ENCODE data around the gene BABAM2.

Gene BABAM2

DNA sequence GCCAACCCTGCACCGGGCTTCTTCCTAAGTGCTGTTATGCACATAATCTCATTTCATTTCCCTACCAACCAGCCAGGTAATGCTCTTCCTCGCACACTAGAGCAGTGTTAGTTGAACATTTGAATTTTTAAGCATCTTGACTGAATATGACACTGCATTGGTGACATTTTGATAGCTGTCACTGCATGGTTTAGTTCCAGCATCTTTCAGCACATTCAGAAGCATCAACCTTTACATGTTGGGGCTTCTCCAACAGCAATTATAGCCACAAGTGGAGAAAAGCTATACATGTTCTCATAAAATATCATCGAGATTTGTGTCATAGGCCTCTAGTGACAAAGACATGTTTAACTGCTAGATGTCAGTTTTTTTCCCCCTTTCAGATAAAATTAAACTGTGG is 272.0 kb downstream of the BABAM2 start:
- DNase-seq, result no peak
- intact Hi-C loops (cut with DNase I), result no loop called here

GRCh38 chr2:28163028-28163427 is 272.5 kb downstream of the BABAM2 start:
- intact Hi-C loops (cut with DNase I), result no loop called here
- no peak for DNase-seq

- intact Hi-C loops (cut with DNase I), result no loop called here
- no peak for DNase-seq
Measured at GRCh38 chr2:28163627-28164279, 273.2 kb downstream of the BABAM2 start.

- intact Hi-C loops (cut with DNase I), result no loop called here
- DNase-seq, result no peak
Measured at GRCh38 chr2:28164280-28164801, 273.8 kb downstream of the BABAM2 start.

DNA sequence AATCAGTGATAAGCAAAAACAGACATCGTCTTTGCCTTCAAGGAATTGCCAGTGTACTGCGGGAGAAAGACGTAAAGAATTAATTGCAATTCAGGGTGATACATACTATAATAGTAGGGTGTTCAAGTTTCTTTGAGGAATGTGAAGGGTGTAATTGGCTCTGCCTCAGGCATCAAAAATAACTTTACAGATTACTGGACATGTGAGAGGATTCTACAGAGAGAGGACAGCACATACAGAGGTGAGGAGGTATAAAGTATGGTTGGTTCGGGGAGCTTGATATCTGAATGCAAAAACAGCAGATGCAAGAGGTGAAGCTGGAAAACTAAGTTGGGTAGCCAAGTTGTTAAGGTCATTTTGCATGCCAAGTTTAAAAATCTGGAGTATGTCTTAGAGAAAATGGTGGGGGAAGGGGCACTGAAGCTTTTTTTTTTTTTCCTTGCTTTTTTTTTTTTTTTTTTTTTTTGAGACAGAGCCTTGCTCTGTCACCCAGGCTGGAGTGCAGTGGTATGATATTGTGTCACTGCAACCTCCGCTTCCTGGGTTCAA is 274.6 kb downstream of the BABAM2 start:
- intact Hi-C loops (cut with DNase I), result no loop called here

GRCh38 chr2:28166956-28167355 is 276.4 kb downstream of the BABAM2 start:
- DNase-seq, result no peak
- intact Hi-C loops (cut with DNase I), result no loop called here

More for the DNA sequence above, 274.6 kb downstream of the BABAM2 start:
- DNase-seq, result no peak

DNA sequence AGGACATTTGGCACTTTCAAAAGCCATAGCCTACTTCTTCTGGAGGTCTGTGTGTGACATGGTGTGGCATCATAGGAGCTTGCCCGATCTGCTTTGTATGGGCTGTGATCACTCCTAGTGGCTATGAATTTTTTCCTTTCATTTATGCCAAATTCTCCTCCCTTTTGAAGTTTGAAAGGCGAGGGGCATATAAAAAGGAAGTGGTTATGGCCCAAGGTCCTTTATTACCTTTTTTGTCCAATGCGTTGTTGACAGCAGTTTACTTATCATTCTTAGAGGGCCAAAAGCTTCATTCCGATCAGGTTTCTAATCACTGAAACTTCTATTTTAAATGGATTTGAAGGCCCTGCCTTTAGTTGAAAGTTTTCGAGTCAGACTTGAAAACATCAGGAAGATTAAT is 277.8 kb downstream of the BABAM2 start:
- intact Hi-C loops (cut with DNase I), result no loop called here
- no peak for DNase-seq

DNA sequence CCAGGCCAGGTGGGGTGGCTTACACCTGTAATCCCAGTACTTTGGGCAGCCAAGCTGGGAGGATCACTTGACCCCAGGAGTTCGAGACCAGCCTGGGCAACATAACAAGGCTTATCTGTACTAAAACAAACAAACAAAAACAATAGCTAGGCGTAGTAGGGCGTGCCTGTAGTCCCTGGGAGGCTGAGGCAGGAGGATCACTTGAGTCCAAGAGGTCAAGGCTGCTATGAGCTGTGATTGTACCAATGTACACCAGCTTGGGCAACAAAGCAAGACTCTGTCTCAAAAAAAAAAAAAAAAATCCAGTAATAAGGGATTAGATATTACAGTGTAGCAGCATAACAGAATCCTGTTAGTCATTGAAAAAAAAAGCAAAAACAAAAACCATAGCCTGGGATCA is 279.0 kb downstream of the BABAM2 start:
- no peak for DNase-seq
- intact Hi-C loops (cut with DNase I), result no loop called here

DNA sequence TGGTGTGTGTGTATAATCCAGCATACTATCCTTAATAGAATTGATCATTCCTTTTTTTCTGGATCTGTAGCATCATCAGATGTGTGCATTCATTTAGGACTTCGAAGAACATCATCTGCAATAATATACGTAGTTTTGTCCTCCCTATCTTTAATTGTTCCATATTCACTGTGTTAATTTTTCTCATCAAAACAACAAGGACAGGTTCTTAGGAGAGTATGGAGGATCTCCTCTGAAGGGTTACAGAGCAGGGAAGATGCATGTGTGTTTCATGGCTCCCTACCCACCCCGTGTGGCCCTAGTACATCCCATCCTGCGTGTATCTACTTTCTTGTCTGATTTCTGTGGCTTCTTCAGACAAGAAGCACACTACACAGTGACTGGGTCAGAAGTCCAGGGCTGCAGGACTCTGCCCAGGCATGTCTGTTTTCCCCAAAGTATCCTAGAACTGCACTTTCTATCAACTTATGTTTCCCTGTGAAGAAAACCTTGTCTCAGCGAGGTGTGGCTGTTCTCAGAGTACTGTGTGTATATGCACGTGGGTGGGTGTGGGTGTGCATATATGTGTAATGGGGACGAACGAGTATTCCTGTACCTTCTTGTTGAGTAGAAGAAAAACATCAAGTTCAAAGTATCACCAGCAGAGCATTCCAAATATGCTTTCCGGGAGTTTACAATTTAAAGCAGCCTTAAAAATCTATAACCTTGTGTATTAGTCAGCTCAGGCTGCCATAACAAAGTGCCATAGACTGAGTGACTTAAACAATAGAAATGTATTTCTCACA is 281.8 kb downstream of the BABAM2 start:
- intact Hi-C loops (cut with DNase I), result no loop called here
- peak; percentile 4 to 89 (median 66) for DNase-seq

DNA sequence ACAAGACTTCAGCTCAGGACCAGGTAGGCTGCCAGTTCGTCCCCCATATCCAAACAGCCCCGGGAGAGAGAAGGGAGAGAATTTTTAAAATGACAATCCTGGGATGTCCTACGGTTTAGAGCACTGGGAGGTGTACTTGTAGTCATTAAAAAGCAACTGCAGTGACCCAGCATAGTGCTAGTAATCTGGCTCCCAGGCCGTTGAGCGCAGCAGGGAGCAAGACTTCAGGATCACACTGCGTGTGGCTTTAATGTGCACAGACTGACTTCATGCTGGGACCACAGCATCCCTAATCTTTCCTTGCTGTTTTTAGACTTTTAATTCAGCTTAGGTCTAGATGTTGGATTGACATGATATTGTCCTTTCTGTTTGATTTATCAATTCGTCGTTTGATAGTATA is 282.8 kb downstream of the BABAM2 start:
- intact Hi-C loops (cut with DNase I), result no loop called here
- DNase-seq, result no peak

DNA sequence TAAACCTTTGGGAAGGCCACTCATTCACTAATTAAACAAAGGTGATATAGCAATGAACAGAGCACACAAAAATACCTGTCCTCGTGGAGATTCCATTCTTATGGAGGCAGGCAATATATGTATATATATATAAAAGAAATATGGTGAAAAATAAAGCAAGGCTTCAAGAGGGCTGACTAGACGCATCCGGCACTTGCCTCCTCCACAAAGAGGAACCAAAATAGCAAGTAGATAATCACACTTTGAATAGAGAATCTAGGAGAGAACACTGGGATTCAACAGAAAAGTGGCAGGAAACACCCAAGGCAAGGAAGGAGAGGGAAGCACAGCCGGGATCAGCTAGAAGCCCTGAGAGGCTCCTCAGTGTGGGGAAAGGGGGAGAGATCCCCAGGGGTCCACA is 283.7 kb downstream of the BABAM2 start:
- DNase-seq, result peak in 15 of 42 donors; percentile 5 to 61 (median 23)
- intact Hi-C loops (cut with DNase I), result no loop called here

GRCh38 chr2:28175028-28175427 is 284.5 kb downstream of the BABAM2 start:
- intact Hi-C loops (cut with DNase I), result no loop called here

GRCh38 chr2:28178946-28179345 is 288.4 kb downstream of the BABAM2 start:
- intact Hi-C loops (cut with DNase I), result no loop called here
- no peak for DNase-seq

More at GRCh38 chr2:28175028-28175427, 284.5 kb downstream of the BABAM2 start:
- peak in 3 of 42 donors; percentile 14 to 23 (median 19) for DNase-seq

- DNase-seq, result peak in 29 of 42 donors; percentile 8 to 79 (median 40)
- intact Hi-C loops (cut with DNase I), result no loop called here
Measured at GRCh38 chr2:28181801-28182200, 291.3 kb downstream of the BABAM2 start.

DNA sequence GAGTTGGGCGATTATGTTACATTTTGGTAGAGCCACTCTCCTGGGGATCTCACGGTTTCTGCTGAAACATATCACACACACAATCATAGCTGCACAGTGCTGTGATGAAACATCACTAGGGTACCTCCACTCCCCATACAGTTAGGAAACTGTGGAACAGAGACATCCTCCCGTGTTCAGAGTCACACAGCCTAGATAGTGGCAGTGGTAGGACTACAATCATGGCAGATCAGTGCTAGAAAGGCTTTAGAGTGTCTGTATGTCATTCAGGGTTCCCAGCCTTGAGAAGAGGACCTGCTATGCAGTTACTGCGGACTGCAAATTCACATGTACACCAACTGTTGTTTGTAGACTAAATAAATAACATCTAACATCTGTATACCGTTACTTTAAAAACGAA is 291.8 kb downstream of the BABAM2 start:
- intact Hi-C loops (cut with DNase I), result no loop called here
- DNase-seq, result no peak

DNA sequence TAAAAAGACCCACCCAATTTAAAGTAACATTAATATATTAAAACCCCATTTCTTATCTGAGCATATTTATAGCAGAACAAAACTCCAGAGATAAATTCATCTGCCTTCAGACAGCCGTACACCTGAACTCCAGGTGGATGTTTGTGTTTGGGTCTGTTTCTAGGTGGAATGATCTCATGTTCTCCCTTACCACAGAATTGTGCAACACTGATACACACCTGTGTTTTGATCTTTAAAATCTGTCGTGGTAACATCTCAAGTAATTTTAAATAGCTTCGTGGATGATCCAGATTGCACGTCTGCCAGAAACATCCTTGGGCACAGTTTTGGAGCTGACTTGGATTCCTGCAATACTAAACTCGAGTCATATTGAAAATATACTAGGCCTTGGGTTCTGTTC is 294.6 kb downstream of the BABAM2 start:
- intact Hi-C loops (cut with DNase I), result no loop called here
- DNase-seq, result no peak

DNA sequence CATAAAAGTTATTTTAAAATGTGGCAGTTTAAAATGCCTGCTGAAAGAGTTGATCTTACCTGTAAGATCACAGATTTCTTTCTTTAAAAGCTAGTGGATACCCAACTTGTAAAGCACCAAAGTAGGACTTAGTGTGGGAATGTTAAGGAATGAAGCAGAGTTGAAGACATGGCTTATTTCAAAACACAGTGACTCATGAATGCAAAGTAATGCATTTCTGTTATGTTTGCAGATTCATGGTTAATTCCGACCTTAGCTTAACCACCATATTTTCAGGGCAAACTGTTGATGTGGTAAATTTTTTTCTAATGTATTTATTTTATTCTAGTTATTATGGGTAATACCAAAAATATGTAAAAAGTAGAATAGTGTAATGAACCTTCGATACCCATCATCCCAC is 295.4 kb downstream of the BABAM2 start:
- no peak for DNase-seq
- intact Hi-C loops (cut with DNase I), result no loop called here

DNA sequence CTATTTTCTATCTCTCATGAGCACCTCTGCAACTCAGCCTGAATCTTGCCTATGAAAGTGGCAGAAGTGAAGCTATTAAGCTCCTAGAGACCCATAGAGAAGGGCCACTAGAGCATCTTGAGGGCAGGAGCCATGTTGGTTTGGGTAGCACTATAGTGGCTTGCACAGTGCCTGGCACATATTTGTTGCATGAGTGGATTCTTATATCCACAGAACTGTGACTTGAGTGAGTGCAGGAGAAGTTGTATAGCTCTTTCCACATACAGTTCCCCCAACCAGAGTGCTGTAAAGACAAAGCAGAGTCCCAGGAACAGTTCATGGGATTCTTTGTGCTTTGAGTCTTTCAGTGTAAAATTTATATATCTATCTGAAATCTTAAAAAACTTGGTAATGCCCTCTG is 296.7 kb downstream of the BABAM2 start:
- intact Hi-C loops (cut with DNase I), result no loop called here
- no peak for DNase-seq

DNA sequence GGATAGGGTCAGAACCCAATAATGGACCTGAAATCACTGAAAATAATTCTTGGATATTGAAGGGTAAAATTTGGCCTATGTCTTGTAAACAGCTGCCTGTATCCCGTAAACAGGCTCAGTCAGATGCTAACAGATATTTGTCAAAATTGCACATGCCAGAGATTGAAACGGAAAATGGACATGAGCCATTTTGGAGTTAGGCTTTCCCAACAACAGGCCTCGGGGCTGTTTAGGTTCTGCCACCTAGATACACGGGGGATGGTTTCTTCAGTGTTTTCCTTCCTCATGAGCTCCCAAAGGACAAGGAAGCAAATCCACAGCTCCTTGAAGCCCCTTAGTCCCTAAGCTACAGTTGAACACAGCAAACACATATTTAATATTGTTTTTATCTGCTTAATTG is 297.9 kb downstream of the BABAM2 start:
- DNase-seq, result no peak
- intact Hi-C loops (cut with DNase I), result no loop called here

Data from head of caudate nucleus (tissue), 42 donors.